MM.1S (cell line): ENCODE results near the gene DBN1.

ENCODE experiments used
- DNase-seq: peaks from one replicate; pipeline ENCODE4 v3.0.0-alpha.2; 2015
- H2AFZ ChIP-seq: fragments of 300-600 bp; sonication (generic); 2 replicates; pipeline ENCODE4 v1.6.0; 2016; ENCODE audit warnings: antibody characterized with exemption, low read length
- H3F3A ChIP-seq: fragments of 300-600 bp; sonication (generic); 2 replicates; pipeline ENCODE4 v1.6.1; 2016; ENCODE audit warnings: mild to moderate bottlenecking, antibody characterized with exemption, low read length, moderate library complexity, mixed read lengths; ENCODE audit not compliant: insufficient read depth
- H3K27ac ChIP-seq: fragments of 300-600 bp; sonication (generic); 2 replicates; pipeline ENCODE4 v1.5.1; 2016; ENCODE audit warnings: mild to moderate bottlenecking, low read length
- H3K27me3 ChIP-seq: fragments of 300-600 bp; sonication (generic); replicated peaks from 2 replicates; pipeline ENCODE4 v1.6.0; 2016; ENCODE audit warnings: low read length; ENCODE audit not compliant: insufficient read depth
- H3K36me3 ChIP-seq: fragments of 300-600 bp; sonication (generic); replicated peaks from 2 replicates; pipeline ENCODE4 v1.6.1; 2016; ENCODE audit warnings: mild to moderate bottlenecking, low read length, mixed read lengths; ENCODE audit not compliant: insufficient read depth
- H3K4me1 ChIP-seq: fragments of 300-600 bp; sonication (generic); 2 replicates; pipeline ENCODE4 v1.6.1; 2016; ENCODE audit warnings: low read length, mixed read lengths
- H3K4me2 ChIP-seq: fragments of 300-600 bp; sonication (generic); 2 replicates; pipeline ENCODE4 v1.6.0; 2016; ENCODE audit warnings: low read depth, low read length
- H3K4me3 ChIP-seq: fragments of 300-600 bp; sonication (generic); 2 replicates; pipeline ENCODE4 v1.5.1; 2016; ENCODE audit warnings: low read length, mixed read lengths
- H3K79me2 ChIP-seq: fragments of 300-600 bp; sonication (generic); 2 replicates; pipeline ENCODE4 v1.6.1; 2016; ENCODE audit warnings: mixed run types, low read length, mixed read lengths
- H3K9ac ChIP-seq: fragments of 300-600 bp; sonication (generic); 2 replicates; pipeline ENCODE4 v1.6.1; 2016; ENCODE audit warnings: low read length, mixed read lengths
- H3K9me2 ChIP-seq: fragments of 300-600 bp; sonication (generic); replicated peaks from 2 replicates; pipeline ENCODE4 v1.6.1; 2016; ENCODE audit warnings: mild to moderate bottlenecking, low read length, mixed read lengths; ENCODE audit not compliant: insufficient read depth
- H3K9me3 ChIP-seq: fragments of 300-600 bp; sonication (generic); replicated peaks from 2 replicates; pipeline ENCODE4 v1.6.1; 2016; ENCODE audit warnings: mild to moderate bottlenecking, low read length, mixed read lengths; ENCODE audit not compliant: insufficient read depth
- H4K20me1 ChIP-seq: fragments of 300-600 bp; sonication (generic); 2 replicates; pipeline ENCODE4 v1.6.1; 2016; ENCODE audit warnings: mild to moderate bottlenecking, low read length, moderate library complexity, mixed read lengths; ENCODE audit not compliant: insufficient read depth
- EZH2 ChIP-seq: fragments of 300-600 bp; sonication (generic); optimal IDR thresholded peaks from 2 replicates; pipeline ENCODE3; 2017; ENCODE audit warnings: low read depth, mild to moderate bottlenecking, antibody characterized with exemption, low read length, mixed read lengths
- EZH2phosphoT487 ChIP-seq: fragments of 300-600 bp; sonication (generic); IDR thresholded peaks from 2 replicates; pipeline ENCODE4 v1.6.1; 2018; ENCODE audit warnings: antibody characterized with exemption, low read length
- TF ChIP-seq, protein P1 (sequence below): fragments of 300-600 bp; sonication (generic); IDR thresholded peaks from 2 replicates; pipeline ENCODE4 v1.5.1; 2016; ENCODE audit warnings: antibody characterized with exemption, low read length, mixed read lengths

Gene DBN1

DNA sequence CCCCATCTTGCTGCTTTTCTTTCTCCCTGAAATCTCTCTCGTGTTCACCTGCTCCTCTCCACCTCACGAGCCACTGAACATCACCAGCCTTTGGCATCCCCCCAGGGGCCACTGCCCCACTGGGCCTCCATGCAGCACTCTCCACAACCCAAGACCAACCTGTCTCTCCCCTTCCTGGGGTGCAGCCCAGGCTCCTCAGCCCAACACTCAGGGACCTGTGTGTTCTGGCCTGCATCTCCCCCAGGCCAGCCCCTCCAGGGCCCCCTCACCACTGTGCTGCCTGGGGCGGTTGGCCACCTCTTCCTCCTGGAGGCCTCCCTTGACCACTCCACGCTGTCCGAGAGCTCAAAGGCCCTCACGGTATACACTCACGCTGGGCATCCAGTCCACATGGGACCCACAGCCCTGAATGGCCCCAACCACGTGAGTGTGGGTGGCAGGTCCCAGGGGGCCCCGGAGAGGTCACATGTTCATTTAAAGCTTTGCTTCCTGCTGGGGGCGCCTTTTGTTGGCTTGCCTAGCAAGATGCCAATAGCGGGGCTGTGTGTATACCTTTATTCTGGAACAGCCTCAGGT lies 36.6 kb upstream of the DBN1 start:
- Histone ChIP-seq H3K9me2 (no peaks in the 10 kb centered on the region), H3K4me1 (peaks cover 18% of the 10 kb centered on the region), H3F3A (no peaks in the 10 kb centered on the region), H4K20me1 (no peaks in the 10 kb centered on the region), H3K79me2 (peaks cover 10% of the 10 kb centered on the region), H3K4me3 (peak overlapping the region; percentile 59; the same call in 1 of the 2 replicates), H3K27ac (peak overlapping the region; percentile 7; the same call in 1 of the 2 replicates), H3K9ac (peak overlapping the region; percentile 55; the same call in 1 of the 2 replicates), H3K36me3 (no peaks in the 10 kb centered on the region; the same call in 1 of the 2 replicates), H3K27me3 (no peaks in the 10 kb centered on the region), H3K4me2 (peak overlapping the region; percentile 89), H3K9me3 (no peaks in the 10 kb centered on the region), H2AFZ (0 out of 2 replicates have a peak overlapping the region, but pooled peaks have one; percentile 62)
- TF ChIP-seq EZH2phosphoT487, result no peak
- TF ChIP-seq EZH2, result no peak
- TF ChIP-seq, protein P1, sequence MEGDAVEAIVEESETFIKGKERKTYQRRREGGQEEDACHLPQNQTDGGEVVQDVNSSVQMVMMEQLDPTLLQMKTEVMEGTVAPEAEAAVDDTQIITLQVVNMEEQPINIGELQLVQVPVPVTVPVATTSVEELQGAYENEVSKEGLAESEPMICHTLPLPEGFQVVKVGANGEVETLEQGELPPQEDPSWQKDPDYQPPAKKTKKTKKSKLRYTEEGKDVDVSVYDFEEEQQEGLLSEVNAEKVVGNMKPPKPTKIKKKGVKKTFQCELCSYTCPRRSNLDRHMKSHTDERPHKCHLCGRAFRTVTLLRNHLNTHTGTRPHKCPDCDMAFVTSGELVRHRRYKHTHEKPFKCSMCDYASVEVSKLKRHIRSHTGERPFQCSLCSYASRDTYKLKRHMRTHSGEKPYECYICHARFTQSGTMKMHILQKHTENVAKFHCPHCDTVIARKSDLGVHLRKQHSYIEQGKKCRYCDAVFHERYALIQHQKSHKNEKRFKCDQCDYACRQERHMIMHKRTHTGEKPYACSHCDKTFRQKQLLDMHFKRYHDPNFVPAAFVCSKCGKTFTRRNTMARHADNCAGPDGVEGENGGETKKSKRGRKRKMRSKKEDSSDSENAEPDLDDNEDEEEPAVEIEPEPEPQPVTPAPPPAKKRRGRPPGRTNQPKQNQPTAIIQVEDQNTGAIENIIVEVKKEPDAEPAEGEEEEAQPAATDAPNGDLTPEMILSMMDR, result no peak
- DNase-seq, result no peak

DNA sequence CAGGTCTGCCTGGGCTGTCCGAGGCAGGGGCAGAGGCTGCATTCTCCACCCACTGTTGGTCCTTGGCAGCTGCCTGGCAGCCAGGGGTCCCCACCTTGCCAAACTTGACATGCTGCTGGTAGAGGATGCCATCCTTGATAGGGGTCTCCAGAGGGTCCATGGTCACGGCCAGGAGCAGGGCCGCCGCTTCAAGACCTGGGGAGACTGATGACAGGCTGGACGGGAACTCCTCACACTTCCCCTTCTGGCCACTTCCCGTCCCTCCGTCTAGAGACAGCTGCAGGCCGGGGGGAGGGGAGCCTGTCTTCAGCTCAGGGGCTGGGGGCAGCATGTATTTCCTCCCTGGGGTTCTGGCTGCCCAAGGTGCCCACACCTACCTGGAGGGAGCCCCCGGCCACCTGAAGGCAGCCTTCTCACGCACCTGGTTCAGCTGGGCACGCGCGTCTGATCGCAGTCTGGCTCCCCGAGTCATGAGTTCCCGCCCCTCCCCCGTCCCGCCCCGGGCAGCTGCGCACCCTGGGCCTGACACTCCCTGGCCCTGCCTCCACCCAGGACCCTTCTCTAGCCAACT lies 36.0 kb upstream of the DBN1 start, which contains the start of gene DOK3:
DOK3 (minus strand) TSS at position 446 of the 571 bp plus-strand sequence; CDS start at position 160, 286 bp downstream.
- peaks cover 18% of the 10 kb centered on the region for H3K4me1 ChIP-seq

GRCh38 chr5:177508837-177509236 lies 35.4 kb upstream of the DBN1 start:
- no peak for TF ChIP-seq EZH2phosphoT487
- no peak for TF ChIP-seq EZH2
- TF ChIP-seq, protein P1, result no peak
- peak overlapping the region; percentile 62 for H2AFZ ChIP-seq
- no peaks in the 10 kb centered on the region for H3K9me3 ChIP-seq
- H3K9me2 ChIP-seq, result no peaks in the 10 kb centered on the region
- no peaks in the 10 kb centered on the region for H3K79me2 ChIP-seq
- peaks cover 18% of the 10 kb centered on the region for H3K4me1 ChIP-seq
- H3K36me3 ChIP-seq, result no peaks in the 10 kb centered on the region; the same call in 1 of the 2 replicates
- H3K4me2 ChIP-seq, result peak overlapping the region; percentile 89
- no peaks in the 10 kb centered on the region for H3K27me3 ChIP-seq
- no peaks in the 10 kb centered on the region for H4K20me1 ChIP-seq
- peak overlapping the region; percentile 59 for H3K4me3 ChIP-seq
- H3K27ac ChIP-seq, result 0 out of 2 replicates have a peak overlapping the region, but pooled peaks have one; percentile 6
- no peaks in the 10 kb centered on the region for H3F3A ChIP-seq
- peak overlapping the region; percentile 55; the same call in 1 of the 2 replicates for H3K9ac ChIP-seq
- peak; percentile 57 for DNase-seq

More for the DNA sequence above, 36.0 kb upstream of the DBN1 start, which contains the start of gene DOK3:
- Histone ChIP-seq H3K27ac (peak within 1 kb of the TSS; percentile 7; the same call in 1 of the 2 replicates), H3K4me3 (peak within 1 kb of the TSS; percentile 59), H3F3A (no peaks in the 10 kb centered on the region), H3K9ac (peak within 1 kb of the TSS; percentile 55; the same call in 1 of the 2 replicates), H2AFZ (peak within 1 kb of the TSS; percentile 62), H3K36me3 (no peaks in the 10 kb centered on the region; the same call in 1 of the 2 replicates), H3K27me3 (no peaks in the 10 kb centered on the region), H3K4me2 (peak within 1 kb of the TSS; percentile 89), H3K79me2 (peaks cover 3% of the 10 kb centered on the region), H3K9me3 (no peaks in the 10 kb centered on the region), H3K9me2 (no peaks in the 10 kb centered on the region), H4K20me1 (no peaks in the 10 kb centered on the region)
- TF ChIP-seq, protein P1, result no peak
- no peak for TF ChIP-seq EZH2phosphoT487
- TF ChIP-seq EZH2, result no peak
- DNase-seq, result peak; percentile 54
